Jurkat, Clone E6-1 (cell line): Measurements from ENCODE around the gene MED22.

ENCODE experiments used
- DNase-seq: peaks from one replicate; pipeline ENCODE4 v3.0.0-alpha.2; 2011; ENCODE audit warnings: low read depth, low spot score
- H3K4me3 ChIP-seq: 2 replicates; pipeline ENCODE4 v1.5.1; 2011; ENCODE audit warnings: mild to moderate bottlenecking, low read length, control low read depth, moderate library complexity

MED22 gene

GRCh38 chr9:133360400-133361393 is 12.8 kb upstream of the MED22 start:
- DNase-seq, result no peak
- no peak overlapping the region for H3K4me3 ChIP-seq

- no peak for DNase-seq
- no peak overlapping the region for H3K4me3 ChIP-seq
Measured at GRCh38 chr9:133359399-133360175, 11.7 kb upstream of the MED22 start.

- no peak for DNase-seq
- H3K4me3 ChIP-seq, result peak overlapping the region; percentile 77
Measured at GRCh38 chr9:133357656-133358055, 9.7 kb upstream of the MED22 start.

- peak within 1 kb of the TSS; percentile 77 for H3K4me3 ChIP-seq
- DNase-seq, result peak; percentile 70
Measured at GRCh38 chr9:133356391-133357091, 8.6 kb upstream of the MED22 start, which contains the start of the genes SURF1 and SURF2. Gene SURF1 (minus strand): TSS chr9:133356487. CDS start chr9:133356453, 34 bp downstream. Gene SURF2 (plus strand): TSS chr9:133356550. CDS start chr9:133356593, 43 bp downstream.

GRCh38 chr9:133355881-133356357 is 8.0 kb upstream of the MED22 start:
- no peak for DNase-seq

GRCh38 chr9:133354766-133355165 is 6.8 kb upstream of the MED22 start:
- H3K4me3 ChIP-seq, result peak overlapping the region; percentile 77; the same call in 1 of the 2 replicates
- no peak for DNase-seq

More at GRCh38 chr9:133355881-133356357, 8.0 kb upstream of the MED22 start:
- peak overlapping the region; percentile 77 for H3K4me3 ChIP-seq

DNA sequence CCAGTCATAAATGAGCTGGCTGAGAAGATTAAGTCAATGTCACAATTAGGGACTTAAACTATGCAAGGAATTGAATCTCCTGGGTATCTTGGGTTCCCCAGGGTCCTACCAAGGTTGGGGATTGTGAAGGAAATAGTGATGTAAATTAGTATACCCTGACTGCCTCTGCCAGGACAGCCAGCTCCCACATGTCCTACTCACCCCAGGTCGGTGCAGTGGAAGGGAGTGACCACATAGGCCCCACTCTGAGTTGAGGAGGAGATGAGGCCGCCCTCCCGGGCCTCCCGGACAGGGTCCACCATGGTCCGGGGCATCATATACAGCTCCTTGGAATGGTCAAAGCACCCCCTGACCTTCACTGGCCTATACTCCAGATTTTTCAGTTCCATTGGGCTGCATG is 5.6 kb upstream of the MED22 start:
- DNase-seq, result no peak
- H3K4me3 ChIP-seq, result no peak overlapping the region

DNA sequence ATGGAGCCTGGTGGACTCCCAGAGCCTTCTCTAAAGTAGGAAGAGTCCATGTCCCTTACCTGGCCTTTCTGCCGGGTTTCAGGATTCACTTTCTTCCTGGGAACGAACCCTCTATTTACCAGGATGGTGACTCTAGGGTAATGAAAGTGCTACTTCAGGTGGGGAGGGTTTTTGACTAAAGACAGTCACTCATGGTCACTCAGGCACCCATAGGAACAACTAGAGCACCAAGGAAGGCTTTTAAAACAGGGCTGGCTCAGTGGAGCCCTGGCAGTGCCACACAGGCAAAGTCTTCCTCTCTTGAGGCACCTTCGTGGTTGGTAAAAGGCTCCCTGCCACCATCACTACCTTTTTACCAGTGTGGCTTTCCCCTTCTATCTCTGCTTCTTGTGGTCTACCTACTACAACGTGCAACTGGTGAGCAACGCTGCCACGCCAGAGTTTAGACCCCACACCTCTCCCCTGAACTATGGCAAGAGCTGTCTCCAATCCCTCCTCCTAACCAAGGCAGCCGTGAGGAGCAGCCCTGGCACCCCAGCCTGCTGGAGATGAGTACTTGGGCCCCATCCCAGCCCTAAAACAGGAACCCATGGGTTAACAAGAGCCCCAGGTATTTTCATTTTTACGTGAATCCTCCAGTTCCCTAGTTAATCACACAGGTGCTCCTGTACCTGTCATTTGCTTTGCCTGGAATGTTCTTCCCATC is 4.9 kb upstream of the MED22 start:
- no peak overlapping the region for H3K4me3 ChIP-seq
- no peak for DNase-seq

DNA sequence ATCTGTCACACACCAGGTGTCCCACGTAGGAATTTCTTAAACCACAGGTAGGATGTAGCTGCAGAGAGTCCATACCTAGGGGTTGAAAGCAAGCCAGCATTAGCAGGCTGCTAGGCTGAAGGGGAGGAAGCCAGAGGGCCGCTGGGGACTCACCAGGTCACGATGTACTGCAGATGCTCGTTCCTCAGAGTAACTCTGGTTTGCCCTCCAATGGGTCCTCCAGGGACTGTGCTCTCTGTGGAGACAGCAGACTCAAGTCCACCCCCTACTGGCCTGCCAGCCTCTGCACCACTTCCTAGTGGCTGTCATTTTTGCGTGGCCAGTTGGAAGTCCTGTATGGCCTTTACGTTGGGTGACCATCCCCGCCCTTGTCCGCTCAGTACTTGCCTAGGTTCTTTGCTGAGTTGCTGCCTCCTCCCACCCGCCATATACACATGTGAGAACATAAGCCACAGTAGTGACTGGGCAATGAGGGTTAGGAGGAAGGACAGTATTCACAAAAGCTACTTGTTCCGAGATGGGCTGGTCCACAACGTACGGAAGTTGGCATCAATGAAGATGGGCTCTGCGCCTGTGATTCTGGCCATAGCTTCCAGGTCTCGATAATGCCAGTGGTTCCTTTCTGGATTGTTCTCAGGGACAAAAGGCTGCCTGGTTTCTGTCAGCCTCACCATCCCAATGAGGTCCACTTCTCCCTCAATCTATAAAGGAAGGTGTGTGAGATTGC is 4.1 kb upstream of the MED22 start:
- no peak overlapping the region for H3K4me3 ChIP-seq
- DNase-seq, result no peak

DNA sequence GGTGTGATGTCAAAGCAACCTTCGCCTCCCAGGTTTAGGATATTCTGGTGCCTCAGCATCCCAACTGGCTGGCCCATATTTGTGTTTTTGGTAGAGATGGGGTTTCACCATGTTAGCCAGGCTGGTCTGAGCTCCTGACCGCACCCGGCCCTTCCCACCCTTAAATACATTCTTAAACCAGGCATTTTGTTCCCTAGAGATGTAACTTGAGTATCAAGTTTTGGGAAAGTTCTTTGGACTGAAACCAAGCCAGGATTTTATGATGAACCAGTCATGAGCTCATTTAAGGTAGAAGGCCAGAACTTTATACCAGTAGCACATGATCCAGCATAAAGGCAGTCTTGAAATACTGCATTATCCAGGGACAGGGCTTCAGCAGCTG is 3.6 kb upstream of the MED22 start:
- H3K4me3 ChIP-seq, result no peak overlapping the region
- DNase-seq, result no peak

GRCh38 chr9:133349965-133350616 is 2.2 kb upstream of the MED22 start:
- peak overlapping the region; percentile 98 for H3K4me3 ChIP-seq
- no peak for DNase-seq

GRCh38 chr9:133348718-133349573 is 1.0 kb upstream of the MED22 start:
- peak overlapping the region; percentile 98 for H3K4me3 ChIP-seq

DNA sequence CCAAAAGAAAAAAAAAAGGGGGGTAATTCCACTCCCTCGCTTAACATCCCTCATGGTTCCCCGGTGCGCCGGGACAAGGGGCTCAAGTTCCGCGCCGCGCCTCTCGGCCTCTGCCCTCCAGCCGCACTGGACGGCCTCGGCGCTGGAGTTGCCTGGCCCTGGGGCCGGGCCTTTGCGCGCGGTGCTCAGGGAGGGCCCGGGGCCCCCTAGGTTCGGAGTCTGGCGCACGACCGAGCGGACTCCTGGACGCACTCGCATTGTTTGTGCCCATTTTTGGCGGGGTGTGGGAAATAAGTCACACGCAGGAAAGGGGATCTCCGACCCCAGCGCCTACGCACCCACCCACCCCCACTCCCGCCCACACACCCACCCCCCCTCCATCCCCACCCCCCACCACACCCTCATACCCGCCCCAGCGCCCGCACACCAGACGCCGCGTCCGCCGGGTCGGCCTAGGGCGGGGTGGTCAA is 381 bp downstream of the MED22 start:
- no peak for DNase-seq
- H3K4me3 ChIP-seq, result peak overlapping the region; percentile 98

More at GRCh38 chr9:133348718-133349573, 1.0 kb upstream of the MED22 start:
- no peak for DNase-seq

GRCh38 chr9:133346021-133346785 is 1.7 kb downstream of the MED22 start:
- no peak for DNase-seq
- H3K4me3 ChIP-seq, result peak overlapping the region; percentile 98

DNA sequence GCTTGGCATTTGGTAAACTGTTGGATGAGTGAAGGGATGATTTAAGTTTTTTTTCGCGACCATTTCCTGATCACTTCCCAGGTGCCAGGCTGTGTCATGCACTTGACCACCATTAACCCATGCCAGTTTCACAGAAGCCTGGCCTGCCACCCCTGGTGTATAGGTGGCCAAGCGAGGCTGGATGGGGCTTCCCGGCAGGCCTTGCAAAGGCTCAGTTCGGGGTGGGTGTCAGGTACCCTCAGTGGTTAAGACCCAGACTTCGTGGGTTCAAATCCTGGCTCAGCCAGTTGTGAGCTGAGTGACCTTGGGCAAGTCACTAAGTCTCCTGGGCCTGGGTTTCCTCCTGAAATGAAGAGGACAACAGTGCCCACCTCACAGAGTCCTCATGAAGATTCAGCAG is 2.3 kb downstream of the MED22 start:
- no peak for DNase-seq
- no peak overlapping the region for H3K4me3 ChIP-seq

DNA sequence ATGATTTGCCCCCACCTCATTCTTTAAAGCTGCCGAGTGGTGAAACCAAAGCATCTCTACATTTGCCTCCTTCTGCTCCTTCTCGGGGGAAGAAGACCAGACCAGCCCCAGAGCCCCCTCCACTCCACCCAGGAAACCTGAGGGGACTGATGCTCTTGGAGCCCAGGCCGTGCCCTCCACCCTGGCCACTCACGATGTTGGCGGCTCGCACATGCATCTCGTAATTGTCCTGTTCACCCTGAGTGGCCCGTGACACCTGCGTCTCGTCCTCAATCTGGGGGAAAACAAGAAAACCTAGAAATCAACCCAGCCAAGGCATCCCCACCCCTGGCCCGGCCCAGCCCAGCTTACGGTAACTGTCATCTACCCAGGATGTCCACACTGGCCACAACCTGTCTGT is 3.0 kb downstream of the MED22 start:
- DNase-seq, result no peak
- no peak overlapping the region for H3K4me3 ChIP-seq
